OCI-LY7 (cell line): ENCODE results near the gene CDT1. TPM values are rescaled to one million over a fixed set of nuclear protein-coding genes. Genes with fewer than 3 reads are reported as not detected.

Source experiments
- BruUV-seq: library from RNA; stranded (reverse); fragments of 400-500 nt; replicated peaks from 2 replicates; lab custom pipeline; 2021; lab: Mats Ljungman, UMichigan
- CTCF ChIA-PET: fragments of 300-600 bp; sonication (Branson Sonifier 250); formaldehyde crosslinking; loops from one replicate; lab custom pipeline; 2022; ENCODE audit warnings: antibody characterized with exemption; ENCODE audit not compliant: unreplicated experiment; lab: Charles Lee
- POLR2A ChIA-PET: fragments of 300-600 bp; sonication (Branson Sonifier 250); formaldehyde crosslinking; loops from one replicate; lab custom pipeline; 2022; ENCODE audit warnings: antibody characterized with exemption; lab: Charles Lee
- DNase-seq: peaks from one replicate; pipeline ENCODE4 v3.0.0-alpha.2; 2015; ENCODE audit warnings: low spot score
- H2AFZ ChIP-seq: fragments of 200-600 bp; sonication (generic), shearing (Covaris generic); 2 replicates; pipeline ENCODE4 v1.6.1; 2014; ENCODE audit warnings: mild to moderate bottlenecking, antibody characterized with exemption, low read length, moderate library complexity
- H3K27ac ChIP-seq: fragments of 200-600 bp; sonication (generic); 2 replicates; pipeline ENCODE4 v1.5.1; 2014; ENCODE audit warnings: mixed run types, low read depth, mild to moderate bottlenecking, moderate library complexity, low read length, inconsistent platforms; ENCODE audit not compliant: poor library complexity, severe bottlenecking
- H3K36me3 ChIP-seq: fragments of 200-600 bp; sonication (generic); 2 replicates; pipeline ENCODE4 v1.6.1; 2014; ENCODE audit warnings: mild to moderate bottlenecking, antibody characterized with exemption, low read length, moderate library complexity, mixed read lengths; ENCODE audit not compliant: insufficient read depth
- H3K4me1 ChIP-seq: fragments of 200-600 bp; sonication (generic); 2 replicates; pipeline ENCODE4 v1.5.1; 2014; ENCODE audit warnings: mild to moderate bottlenecking, low read length; ENCODE audit not compliant: insufficient read depth, poor library complexity, severe bottlenecking
- H3K4me2 ChIP-seq: fragments of 200-600 bp; sonication (generic); 2 replicates; pipeline ENCODE4 v1.6.1; 2014; ENCODE audit warnings: mild to moderate bottlenecking, low read length
- H3K4me3 ChIP-seq: fragments of 200-600 bp; sonication (generic); 2 replicates; pipeline ENCODE4 v1.5.1; 2014; ENCODE audit warnings: mild to moderate bottlenecking, low read depth, low read length; ENCODE audit not compliant: poor library complexity, severe bottlenecking
- H3K79me2 ChIP-seq: fragments of 200-600 bp; sonication (generic); 2 replicates; pipeline ENCODE4 v1.6.1; 2016; ENCODE audit warnings: low read depth, mild to moderate bottlenecking, low read length, moderate library complexity, mixed read lengths; ENCODE audit not compliant: insufficient read depth
- H3K9me2 ChIP-seq: fragments of 200-600 bp; sonication (generic); 2 replicates; pipeline ENCODE4 v1.6.1; 2016; ENCODE audit warnings: mild to moderate bottlenecking, low read length, mixed read lengths; ENCODE audit not compliant: insufficient read depth
- H3K9me3 ChIP-seq: fragments of 200-600 bp; sonication (generic); 2 replicates; pipeline ENCODE4 v1.6.1; 2014; ENCODE audit warnings: mild to moderate bottlenecking, mixed run types, low read length, mixed read lengths
- H4K20me1 ChIP-seq: fragments of 200-600 bp; sonication (generic); 2 replicates; pipeline ENCODE4 v1.6.1; 2014; ENCODE audit warnings: mild to moderate bottlenecking, antibody characterized with exemption, low read length, moderate library complexity, mixed read lengths; ENCODE audit not compliant: insufficient read depth
- EZH2phosphoT487 ChIP-seq: fragments of 200-600 bp; sonication (generic); IDR thresholded peaks from 2 replicates; pipeline ENCODE4 v1.6.1; 2018; ENCODE audit warnings: low read depth, borderline replicate concordance, mild to moderate bottlenecking, mixed run types, antibody characterized with exemption, low read length, moderate library complexity, mixed read lengths
- intact Hi-C: fragments of 100-400 bp; cut with micrococcal nuclease; formaldehyde crosslinking; loops from one replicate; pipeline ENCODE4 v1.10.0; 2022; ENCODE audit not compliant: unreplicated experiment
- total RNA-seq, 2 experiments: library from RNA; depleted of rRNA in 1 of 2; stranded (reverse); fragments of >200 nt in 1 of 2; shearing (Covaris generic) in 1 of 2; gene quantifications; 2 replicates each; pipeline ENCODE4 v1.2.3, GENCODE V29; 2014 to 2022
- TF ChIP-seq, protein P1 (sequence below): fragments of 200-600 bp; sonication (generic); conservative IDR thresholded peaks from 2 replicates; pipeline ENCODE4 v1.5.1; 2014; ENCODE audit warnings: mild to moderate bottlenecking, antibody characterized with exemption, low read length, moderate library complexity, mixed read lengths

CDT1 gene
- total RNA-seq, 2 experiments from 2014 or later: 82.7 to 108 TPM

DNA sequence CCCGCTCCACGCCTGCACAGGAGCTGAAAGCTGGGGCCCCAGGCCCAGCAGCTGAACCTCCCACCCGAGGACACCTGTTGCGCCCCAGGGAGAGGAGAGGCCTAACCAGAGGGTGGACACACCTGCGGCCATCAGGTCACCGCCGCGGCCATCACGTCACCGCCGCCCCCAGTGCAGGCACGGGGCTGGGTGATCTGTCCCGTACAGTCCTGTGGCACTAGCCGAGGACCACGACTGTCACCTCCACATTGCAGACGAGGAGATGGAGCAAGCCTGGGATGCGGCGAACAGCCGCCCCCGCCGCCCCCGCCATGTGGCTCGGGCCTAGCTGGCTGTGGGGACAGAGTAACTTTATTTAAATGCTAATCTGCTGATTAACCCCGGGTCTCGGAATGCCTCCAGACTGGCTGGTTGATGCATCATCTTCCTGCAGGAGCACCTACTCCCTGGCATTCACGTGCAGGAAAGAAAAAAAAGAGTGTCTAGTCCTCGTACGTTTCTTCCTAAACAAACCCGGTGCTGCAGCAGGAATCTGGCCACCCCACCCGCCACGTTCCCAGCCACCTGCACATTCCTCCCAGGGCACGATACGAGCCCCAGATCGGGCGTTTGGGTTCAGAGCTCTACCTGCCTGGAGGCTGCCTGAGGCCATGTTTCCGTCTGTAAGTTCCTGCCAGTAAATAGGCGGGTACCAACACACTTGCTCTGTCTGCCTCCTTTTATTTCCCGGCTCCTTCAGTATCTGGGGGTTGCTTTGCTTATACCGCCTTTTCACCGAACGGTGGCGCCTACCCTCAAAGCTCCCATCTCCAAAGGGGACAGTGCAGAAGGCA, 48.5 kb upstream of the CDT1 start:
- Histone ChIP-seq H3K4me3 (no peak overlapping the region), H3K27ac (no peak overlapping the region), H3K4me1 (peaks cover 5% of the 10 kb centered on the region), H3K79me2 (no peaks in the 10 kb centered on the region), H3K9me2 (no peaks in the 10 kb centered on the region), H2AFZ (no peak overlapping the region), H4K20me1 (peaks cover 8% of the 10 kb centered on the region; the same call in 1 of the 2 replicates), H3K4me2 (no peak overlapping the region), H3K9me3 (no peaks in the 10 kb centered on the region), H3K36me3 (no peaks in the 10 kb centered on the region; the same call in 1 of the 2 replicates)
- CTCF ChIA-PET: no interaction called here
- BruUV-seq: no TSS peak
- DNase-seq: peak; percentile 43
- TF ChIP-seq, protein P1, sequence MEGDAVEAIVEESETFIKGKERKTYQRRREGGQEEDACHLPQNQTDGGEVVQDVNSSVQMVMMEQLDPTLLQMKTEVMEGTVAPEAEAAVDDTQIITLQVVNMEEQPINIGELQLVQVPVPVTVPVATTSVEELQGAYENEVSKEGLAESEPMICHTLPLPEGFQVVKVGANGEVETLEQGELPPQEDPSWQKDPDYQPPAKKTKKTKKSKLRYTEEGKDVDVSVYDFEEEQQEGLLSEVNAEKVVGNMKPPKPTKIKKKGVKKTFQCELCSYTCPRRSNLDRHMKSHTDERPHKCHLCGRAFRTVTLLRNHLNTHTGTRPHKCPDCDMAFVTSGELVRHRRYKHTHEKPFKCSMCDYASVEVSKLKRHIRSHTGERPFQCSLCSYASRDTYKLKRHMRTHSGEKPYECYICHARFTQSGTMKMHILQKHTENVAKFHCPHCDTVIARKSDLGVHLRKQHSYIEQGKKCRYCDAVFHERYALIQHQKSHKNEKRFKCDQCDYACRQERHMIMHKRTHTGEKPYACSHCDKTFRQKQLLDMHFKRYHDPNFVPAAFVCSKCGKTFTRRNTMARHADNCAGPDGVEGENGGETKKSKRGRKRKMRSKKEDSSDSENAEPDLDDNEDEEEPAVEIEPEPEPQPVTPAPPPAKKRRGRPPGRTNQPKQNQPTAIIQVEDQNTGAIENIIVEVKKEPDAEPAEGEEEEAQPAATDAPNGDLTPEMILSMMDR: peak; percentile 69
- no peak for TF ChIP-seq EZH2phosphoT487
- POLR2A ChIA-PET: no interaction called here
- intact Hi-C loops: no loop called here

DNA sequence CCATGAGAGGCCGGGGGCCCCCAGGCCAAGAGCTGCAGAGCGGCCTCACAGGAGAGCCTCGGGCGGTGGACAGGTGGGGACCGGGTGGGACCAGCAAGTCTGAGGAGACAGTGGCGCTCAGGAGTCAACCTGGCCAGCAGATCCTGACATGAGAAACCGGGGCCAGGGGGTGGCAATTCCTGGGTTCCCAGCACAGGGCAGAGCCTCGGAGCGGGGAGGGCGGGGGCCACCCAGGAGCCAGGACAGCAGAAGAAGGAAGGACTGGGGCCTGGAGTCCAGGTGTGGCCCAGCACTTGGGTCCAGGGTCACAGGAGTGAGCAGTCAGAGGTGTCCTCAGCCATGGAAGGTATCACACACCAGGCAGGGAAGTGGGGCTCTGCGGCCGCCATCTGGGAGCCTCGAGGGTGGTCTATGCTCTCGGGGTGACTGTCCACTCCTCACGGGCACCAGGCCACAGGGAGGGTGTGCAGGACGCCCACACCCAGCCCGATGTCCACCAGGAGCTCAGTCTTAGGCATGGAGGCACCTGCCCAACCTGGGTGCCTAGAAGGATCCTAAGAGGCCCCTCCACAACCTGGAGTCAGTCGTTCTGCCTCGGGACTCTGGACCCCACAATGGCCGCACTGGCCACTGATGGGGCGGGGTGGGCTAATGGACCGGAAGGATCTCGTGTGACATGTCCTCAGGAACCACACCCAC, 47.7 kb upstream of the CDT1 start:
- peaks cover 5% of the 10 kb centered on the region for H3K4me1 ChIP-seq
- POLR2A ChIA-PET: no interaction called here
- H3K9me2 ChIP-seq: no peaks in the 10 kb centered on the region
- peaks cover 8% of the 10 kb centered on the region; the same call in 1 of the 2 replicates for H4K20me1 ChIP-seq
- TF ChIP-seq EZH2phosphoT487: no peak
- TF ChIP-seq, protein P1: no peak; the same call in none of the 2 replicates
- no peak overlapping the region for H3K4me2 ChIP-seq
- DNase-seq: no peak
- H3K79me2 ChIP-seq: no peaks in the 10 kb centered on the region
- H2AFZ ChIP-seq: no peak overlapping the region
- CTCF ChIA-PET: no interaction called here
- BruUV-seq: no TSS peak
- no peak overlapping the region for H3K27ac ChIP-seq
- no peak overlapping the region for H3K4me3 ChIP-seq
- H3K9me3 ChIP-seq: no peaks in the 10 kb centered on the region
- no peaks in the 10 kb centered on the region; the same call in 1 of the 2 replicates for H3K36me3 ChIP-seq
- intact Hi-C loops: no loop called here
